HG03432 (cell line): ENCODE results near the gene KLKB1.
"Not testable (repeated sequence)": the region's sequence is repeated elsewhere in the genome, so short reads cannot be mapped to it uniquely, and the experiment has no call there.

Experiments
- ATAC-seq: cut with Tn5 transposase; IDR thresholded peaks from one replicate; pipeline ENCODE4 v1.9.1; 2021; ENCODE audit warnings: mild to moderate bottlenecking, moderate library complexity; ENCODE audit not compliant: unreplicated experiment

The KLKB1 gene

DNA sequence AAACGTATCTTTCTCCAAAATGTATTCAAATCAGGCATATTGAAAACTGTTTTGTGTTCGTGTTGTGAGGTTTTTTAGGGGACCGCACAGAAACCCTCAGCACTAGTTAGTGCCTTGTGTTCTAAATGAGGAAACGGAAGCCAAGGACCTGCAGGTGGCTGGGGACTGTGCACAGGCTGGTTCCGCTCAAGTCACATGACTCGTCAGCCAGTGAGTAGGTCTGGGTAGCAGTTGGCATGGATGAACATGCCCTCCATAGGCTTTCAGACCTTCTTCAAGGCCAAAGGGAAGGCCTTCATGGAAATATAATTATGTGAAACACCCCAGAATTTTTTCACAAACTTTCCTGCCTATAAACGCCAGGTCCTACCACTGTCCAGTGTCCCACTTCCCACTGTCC lies 37.4 kb downstream of the KLKB1 start:
- peak; percentile 63 for ATAC-seq

DNA sequence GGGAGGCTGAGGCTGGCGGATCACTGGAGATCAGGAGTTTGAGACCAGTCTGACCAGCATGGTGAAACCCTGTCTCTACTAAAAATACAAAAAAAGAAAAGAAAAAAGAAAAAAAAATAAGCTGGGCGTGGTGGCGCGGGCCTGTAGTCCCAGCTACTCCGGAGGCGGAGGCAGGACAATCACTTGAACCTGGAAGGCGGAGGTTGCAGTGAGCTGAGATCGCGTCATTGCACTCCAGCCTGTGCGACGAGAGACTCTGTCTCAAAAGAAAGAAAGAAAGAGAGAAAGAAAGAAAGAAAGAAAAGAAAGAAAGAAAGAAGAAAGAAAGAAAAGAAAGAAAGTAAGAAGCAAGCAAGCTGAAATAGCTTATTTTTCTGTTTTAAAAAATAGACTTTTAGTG lies 37.9 kb downstream of the KLKB1 start:
- not testable (repeated sequence) for ATAC-seq

DNA sequence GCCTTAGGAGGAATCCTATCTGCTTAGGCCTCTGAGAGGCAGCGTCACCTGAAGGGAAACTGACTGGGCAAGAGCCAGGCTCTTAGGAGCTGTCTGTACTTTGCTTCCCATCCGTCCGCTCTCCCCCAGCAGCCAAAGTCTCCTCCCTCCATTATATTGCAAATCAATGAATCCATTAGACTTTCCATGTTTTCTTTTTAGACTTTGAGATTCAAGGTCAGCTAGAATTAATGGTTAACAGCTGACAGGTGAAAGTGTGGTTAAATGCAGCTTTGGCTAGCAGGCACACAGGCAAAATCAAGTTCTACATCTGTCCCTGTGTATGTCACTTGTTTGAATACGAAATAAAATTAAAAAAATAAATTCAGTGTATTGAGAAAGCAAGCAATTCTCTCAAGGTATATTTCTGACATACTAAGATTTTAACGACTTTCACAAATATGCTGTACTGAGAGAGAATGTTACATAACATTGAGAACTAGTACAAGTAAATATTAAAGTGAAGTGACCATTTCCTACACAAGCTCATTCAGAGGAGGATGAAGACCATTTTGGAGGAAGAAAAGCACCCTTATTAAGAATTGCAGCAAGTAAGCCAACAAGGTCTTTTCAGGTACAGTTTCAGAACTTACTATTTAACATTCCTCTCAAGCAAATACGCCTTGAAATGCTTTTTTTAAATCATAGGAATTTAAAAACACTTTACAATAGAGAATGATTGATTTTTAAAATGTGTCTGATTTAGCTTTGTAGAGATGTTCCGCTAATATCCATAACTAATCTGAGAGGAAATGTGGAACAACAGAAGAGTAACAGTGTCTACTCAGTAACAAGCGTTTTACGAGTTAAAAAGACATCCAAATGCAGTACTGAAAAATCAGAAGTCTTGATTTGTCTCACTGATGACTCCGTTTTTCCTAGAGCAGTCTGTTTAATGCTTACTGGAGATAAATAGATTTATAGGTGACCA lies 38.7 kb downstream of the KLKB1 start, which contains the start of gene F11:
TSS of gene F11 (plus strand) at position 507 of the 970 bp plus-strand sequence. CDS start 948 bp downstream, outside the sequence.
- no peak for ATAC-seq

DNA sequence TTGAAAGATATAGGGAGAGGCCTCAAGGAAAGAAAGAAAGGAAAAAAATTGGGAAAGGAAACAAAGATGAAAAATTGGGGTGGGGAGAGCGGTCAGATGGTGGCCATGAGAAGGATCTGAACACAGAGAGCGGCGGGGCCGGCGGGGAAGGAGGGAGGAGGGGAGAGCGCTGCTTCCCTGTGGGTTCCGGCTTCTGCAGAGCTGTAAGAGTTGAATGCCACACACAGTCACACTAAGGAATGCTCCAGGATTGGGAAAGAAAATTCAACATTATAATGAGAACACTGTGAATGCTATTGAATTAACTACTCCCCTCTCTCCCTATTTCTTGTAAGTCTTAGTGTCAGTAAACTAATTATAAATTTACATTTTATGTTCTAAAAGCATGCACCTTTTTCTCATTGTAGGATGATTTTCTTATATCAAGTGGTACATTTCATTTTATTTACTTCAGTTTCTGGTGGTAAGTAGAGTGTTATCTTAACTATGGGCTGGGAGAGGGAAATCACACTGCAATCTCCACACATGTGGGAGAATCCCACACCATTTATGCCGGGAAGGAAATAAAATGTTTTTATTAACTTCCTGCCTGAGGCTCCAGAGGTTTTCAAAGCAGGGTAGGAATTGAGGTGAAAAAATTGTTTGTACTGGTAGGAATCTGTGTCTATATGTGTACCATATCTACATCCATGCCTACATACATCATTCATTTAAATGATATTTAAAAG lies 39.6 kb downstream of the KLKB1 start:
- no peak for ATAC-seq

DNA sequence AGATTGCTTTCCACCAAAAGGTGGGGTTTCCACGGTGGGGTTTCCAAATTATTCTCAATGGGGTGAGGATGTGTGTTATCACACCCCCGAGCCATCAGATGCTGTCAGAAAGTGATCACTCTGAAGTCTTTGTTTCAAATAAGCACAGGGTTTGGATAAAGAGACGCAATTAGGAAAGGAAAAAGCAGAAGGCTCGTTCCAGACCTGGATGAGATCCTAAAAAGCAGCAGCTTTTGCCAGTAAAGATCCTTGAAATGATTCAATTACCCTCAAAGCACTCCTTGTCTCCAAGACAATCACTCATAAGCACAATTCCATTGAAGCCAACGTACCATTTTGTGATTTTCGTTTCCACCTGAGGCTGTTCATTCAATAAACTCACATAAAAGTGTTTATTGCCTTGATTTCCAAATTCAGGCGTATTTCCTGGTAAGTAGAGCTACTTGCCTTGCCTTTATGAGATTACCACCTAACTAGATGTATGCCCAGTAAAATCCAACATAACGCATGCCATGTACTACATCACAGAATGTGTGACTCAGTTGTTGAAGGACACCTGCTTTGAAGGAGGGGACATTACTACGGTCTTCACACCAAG lies 43.9 kb downstream of the KLKB1 start:
- no peak for ATAC-seq

DNA sequence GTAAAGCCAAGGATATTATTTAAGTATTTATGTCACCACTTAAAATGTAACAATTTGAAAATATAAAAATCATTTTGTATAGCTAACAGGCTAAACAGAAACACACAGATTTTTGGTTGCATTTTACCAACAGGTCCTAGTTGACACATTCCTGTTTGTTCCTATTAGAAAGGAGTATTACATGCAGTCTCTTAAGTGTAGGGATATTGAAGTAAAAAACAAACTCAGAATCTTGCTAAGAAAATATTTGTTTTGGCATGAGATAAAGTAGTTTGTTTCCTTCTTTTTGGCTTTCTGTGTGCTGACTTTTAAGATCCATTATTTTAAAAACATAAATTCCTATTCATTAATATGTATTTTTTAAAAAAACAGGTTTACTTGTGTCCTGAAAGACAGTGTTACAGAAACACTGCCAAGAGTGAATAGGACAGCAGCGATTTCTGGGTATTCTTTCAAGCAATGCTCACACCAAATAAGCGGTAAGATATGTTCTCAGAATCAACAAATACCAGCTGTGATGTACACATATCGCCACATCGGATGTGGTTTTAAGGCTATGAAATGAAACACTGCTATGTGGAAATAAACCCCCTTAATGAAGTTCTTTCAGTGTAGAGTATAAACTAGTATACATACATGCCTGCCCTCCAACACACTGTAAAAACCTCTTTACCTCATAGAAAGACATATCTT lies 45.5 kb downstream of the KLKB1 start:
- no peak for ATAC-seq

DNA sequence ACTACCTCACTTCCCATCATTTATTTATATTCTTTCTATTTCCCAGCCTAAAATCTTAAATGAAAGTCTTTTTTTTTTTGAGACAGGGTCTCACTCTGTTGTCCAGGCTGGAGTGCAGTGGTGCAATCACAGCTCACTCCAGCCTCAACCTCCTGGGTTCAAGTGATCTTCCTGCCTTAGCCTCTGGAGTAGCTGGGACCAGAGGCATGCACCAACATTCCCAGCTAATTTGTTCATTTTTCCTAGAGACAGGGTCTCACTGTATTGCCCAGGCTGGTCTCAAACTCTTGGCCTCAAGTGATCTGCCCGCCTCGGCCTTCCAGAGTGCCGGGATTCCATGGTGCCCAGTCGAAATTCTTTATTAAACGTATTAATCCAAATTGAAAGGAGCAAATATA lies 46.1 kb downstream of the KLKB1 start:
- ATAC-seq = not testable (repeated sequence)

DNA sequence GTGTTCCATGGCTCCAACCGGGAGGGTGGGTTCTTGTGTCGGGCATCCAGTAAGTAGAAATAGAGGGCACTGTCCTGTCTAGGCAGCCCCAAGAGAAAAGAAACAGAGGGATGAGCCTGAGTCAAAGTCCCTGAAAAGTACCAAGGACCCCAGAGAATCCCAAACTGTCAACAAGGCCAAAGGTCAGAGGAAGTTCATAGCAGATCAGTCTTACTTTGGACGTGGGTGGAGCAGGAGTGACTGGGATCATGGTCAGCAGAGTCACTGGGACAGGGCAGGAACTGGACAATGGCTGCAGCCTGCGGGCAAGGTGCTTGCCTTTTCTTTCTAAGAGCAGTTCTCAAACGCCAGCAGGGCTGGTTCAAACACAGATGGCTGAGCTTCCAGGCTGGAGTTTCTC lies 56.0 kb downstream of the KLKB1 start:
- ATAC-seq = no peak

DNA sequence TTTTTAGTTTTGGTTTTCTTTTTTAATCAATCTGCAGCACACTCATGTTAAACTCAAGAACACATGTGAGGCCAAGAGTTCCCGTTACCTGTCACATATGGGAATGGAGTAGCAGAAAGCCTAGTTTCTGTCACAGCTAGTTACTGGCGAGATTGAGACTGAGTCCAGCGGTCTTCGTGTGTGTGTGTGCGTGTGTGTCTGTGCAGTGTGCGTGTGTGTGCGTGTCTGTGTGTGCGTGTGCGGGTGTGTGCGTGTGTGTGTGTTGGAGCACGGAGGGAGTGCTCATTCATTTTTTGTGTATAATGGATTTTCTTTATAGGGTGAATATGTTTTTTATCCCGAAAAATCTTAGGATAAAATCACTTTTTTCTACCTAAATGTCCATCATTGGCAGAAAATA lies 57.8 kb downstream of the KLKB1 start:
- ATAC-seq = no peak

DNA sequence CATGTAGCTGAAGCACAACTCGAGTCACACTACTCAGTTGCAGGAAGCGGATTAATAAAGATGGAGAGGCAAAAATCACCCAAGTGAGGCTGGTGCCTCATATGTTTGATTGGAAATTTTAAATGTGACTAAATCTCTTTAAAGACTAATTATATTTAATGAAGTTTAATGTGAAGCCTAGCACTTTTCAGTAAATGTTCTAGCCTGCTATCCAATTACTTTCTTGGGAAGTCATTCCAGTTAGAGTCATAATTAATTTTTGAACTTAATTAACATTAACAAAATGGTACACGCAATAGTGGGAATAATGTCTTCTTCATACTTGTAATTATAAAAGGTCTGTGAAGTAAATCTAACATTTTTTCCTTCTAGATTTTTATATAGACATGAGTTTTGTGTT lies 59.3 kb downstream of the KLKB1 start:
- ATAC-seq = no peak

DNA sequence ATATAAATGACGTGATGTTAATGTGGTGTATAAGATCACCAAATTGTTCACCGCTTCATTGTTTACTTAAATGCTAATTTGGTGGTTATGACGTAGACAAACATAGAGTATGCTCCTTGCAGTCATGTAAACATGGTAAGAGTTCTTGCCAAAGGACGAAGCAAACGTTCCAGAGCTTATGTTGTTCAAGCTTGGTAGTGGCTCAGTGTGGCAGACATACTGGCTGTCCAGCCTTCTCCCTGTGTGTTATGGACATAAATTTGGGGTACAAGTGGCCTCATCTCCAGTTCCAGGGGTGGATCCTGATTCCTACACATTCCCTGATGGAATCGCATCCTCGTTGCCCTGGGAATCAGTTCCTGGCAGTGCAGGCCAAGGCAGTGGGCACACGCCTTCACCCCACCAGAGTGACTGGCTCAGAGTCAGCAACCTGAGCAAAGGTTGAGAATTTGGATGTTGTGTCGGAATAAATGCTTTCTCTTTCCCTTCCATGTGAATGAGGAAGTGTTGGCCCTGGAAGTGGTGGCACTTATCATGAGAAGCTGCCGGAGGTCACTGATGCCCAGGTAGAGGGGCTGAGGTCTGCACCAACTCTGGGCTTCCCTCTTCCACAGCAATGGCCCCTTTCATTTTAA lies 64.1 kb downstream of the KLKB1 start:
- ATAC-seq = no peak

DNA sequence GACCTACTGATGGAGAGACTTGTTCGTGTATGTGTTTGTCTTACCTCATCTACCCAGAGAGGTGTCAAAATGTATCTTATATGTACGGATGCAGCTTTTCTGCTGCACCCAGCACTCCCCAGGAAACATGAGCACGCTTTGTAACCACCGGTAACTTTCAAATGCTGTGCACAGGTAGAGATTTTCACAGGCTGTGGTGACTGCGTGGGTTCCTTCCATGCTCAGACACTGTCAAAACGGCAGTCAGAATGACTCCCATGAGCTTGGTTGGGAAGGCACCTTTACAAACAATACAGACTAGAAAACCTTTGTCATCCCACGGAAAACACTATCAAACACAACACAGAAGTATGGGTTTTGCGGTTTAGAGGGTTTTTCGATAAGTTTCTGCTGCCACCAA lies 66.9 kb downstream of the KLKB1 start:
- ATAC-seq = no peak

DNA sequence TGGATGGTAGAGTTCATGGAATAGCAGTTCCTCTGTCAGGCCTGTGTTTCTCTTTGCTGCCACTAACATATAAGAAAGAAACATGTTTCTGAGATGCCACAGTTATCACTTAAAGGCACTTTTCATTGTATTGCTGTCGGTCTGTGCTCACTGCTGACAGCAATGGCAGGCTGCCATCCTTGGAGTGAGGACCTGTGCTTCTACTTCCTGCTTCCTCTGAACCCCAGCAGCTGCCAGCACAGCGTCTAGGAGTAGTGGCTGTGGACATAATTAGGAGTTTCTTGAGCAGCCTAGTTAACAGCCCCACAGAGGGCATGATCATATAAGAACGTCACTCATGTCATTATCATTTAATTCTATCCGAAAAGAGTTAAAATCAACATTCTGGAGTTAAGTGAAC lies 69.2 kb downstream of the KLKB1 start:
- ATAC-seq = no peak

DNA sequence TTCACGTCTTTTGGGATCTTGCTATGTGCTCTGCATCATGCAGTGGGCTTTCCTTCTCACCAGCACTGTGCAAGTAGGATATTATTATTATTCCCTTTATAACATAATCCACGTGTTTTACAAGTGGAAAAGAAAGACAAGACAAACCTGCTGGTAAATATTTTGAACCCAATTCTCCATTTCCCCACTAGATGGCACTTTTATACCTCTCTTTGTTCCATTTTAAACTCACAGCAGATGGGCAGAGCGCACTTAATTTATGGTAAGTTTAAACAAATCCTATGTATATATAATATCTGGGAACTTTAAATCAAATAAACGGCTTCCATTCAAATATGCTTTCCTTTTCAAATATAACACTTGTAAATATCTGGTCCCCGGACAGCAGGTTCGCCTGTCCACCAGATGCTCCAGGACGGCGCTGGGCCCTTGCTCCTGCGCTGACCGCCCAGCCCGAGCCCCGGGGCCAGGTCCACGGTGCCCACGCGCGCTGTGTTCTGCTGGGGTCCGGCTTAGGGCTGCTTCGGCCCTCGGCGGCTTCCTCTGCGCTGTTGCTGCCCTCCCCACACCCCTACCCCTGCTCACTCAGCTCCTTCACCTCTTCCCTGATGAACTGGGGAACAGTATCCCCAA lies 69.8 kb downstream of the KLKB1 start:
- peak; percentile 53 for ATAC-seq

DNA sequence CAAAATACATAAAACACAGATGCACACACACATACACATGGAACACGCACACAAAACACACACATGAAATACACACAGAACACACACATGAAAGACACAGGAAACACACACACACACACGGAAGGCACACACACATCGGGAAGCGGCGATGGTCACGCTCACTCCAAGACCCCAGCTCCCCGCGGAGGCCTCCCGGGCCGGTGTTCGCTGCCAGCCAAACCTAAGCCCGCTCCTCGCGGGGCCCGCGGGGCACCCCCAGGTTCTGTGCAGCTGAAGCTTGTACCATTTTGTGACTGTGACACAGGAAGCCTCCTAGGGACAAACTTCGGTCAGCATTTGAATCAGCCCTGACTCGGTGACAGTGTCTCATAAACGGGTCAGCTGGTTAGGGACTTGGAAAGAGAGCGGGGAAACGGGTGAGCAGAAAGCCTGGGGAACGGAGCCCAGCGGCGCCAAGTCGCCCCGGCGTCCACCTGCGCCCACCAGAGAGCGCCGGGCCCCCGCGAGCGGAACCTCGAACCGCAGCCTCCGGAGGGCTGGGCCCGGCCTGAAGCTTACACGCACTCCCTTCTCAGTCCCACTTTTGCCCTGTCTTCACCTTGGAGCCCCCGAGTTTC lies 70.8 kb downstream of the KLKB1 start:
- no peak for ATAC-seq

DNA sequence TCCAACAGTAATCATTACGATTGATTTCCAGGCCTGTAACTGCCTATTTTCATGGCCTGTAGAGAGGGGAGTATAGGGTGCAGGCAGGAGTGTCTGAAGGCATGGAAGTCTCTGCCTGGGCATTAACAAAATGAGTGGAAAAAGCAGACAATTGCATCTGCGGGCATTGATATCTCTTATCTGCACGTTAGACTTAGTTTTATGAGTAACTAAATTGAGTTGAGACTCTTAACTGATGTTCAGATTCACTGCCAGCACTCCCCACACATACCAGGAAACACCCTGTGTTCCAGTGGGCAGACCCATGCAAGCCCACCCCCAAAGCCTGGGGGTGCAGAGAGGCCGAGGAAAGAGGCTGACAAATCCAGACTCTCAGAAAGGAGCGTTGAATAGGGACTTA lies 72.0 kb downstream of the KLKB1 start:
- no peak for ATAC-seq

DNA sequence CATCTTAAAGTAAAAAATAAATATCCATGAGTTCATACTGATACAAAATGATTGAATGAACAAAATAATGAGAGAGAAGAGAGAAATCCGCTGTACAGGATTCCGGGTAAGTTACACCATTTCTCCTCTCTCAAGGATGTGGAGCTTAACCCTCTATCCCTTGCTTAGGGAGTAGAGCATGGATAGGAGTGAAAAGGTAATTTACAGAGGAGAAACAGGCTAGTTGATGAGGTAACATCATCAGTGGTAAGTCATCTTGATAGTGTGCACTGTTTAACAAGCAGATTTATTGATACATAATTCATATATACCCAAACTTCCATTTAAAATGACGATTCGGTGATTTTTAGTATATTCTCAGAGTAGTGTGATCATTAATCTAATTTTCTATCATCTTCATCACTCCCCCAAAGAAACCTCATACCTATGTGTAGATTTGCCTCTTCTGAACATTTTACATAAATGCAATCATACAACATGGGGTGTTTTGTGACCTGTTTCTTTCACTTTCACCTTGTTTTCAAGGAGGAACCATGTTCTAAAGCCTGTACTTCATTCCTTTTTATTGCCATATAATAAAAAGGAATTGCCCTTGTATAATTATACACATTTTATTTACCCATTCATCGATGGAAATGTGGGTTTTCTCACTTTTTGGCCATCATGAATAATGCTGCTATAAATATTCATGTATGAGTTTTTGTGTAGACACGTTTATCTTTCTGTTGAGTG lies 73.5 kb downstream of the KLKB1 start:
- ATAC-seq = no peak

DNA sequence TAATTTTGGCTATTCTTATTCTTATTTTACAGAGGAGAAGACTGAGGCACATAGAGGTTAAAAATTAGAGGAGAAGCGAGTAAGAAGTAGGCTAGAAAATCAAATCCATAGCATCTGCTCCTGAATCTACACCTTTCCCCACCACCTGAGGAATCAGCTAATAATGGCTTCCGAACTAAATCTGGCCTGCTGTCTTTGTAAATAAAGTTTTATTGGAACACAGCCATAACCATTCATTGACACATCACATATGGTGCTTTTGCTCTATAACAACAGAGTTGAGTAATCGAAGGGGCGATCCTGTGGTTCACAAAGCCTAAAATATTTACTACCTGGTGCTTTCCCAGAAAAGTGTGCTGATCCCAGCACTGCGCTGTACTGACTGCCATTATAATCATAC lies 76.9 kb downstream of the KLKB1 start:
- ATAC-seq = no peak
